ENCODE measurements around the gene LUZP2.

DNA sequence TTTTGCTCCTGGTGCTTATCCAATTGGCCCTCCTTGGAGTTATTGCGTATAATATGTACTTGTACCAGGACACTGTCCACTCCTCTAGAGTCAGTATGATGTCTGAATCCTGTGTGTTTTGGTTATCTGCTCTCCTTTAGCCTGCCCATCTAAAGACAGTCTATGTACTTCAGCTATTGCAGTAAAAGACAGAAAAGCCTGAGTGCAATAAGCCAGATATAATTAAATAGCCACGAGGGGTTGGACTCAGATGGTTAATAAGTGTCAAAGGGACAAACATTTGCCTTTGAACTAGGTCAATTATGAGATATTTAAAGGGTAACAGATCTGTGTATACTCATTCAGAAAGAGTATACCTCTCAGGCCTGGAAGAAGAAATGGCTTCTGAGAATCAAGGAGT is 406.7 kb downstream of the LUZP2 start:
- TF ChIP-seq CSDC2 (CRISPR knock-in tag; IDR thresholded peaks at IDR 0.05) (no peak), TOX (CRISPR knock-in tag; IDR thresholded peaks at IDR 0.05; ENCODE audit: borderline replicate concordance) (no peak)
